Calu3 (cell line): ENCODE results near the gene PAPOLA. TPM values are rescaled to one million over a fixed set of nuclear protein-coding genes. Genes with fewer than 3 reads are reported as not detected.

Experiments used
- BruUV-seq: library from RNA; stranded (reverse); fragments of 400-500 nt; replicated peaks from 2 replicates; lab custom pipeline; 2021; lab: Mats Ljungman, UMichigan
- CTCF ChIA-PET: fragments of 300-600 bp; sonication (Branson Sonifier 250); formaldehyde crosslinking; loops from one replicate; lab custom pipeline; 2022; ENCODE audit warnings: antibody characterized with exemption; lab: Charles Lee
- DNase-seq: peaks from one replicate; pipeline ENCODE4 v3.0.0; 2022
- H3K27ac Mint-ChIP-seq: one replicate; pipeline ENCODE4 v1.8.0; 2022; ENCODE audit warnings: mixed read lengths; ENCODE audit not compliant: unreplicated experiment
- H3K27me3 Mint-ChIP-seq: one replicate; pipeline ENCODE4 v1.8.0; 2022; ENCODE audit warnings: mixed read lengths; ENCODE audit not compliant: unreplicated experiment
- H3K36me3 Mint-ChIP-seq: one replicate; pipeline ENCODE4 v1.8.0; 2022; ENCODE audit warnings: mild to moderate bottlenecking, moderate library complexity, mixed read lengths; ENCODE audit not compliant: insufficient read depth, unreplicated experiment
- H3K4me1 Mint-ChIP-seq: one replicate; pipeline ENCODE4 v1.8.0; 2022; ENCODE audit warnings: mild to moderate bottlenecking, low read depth, mixed read lengths; ENCODE audit not compliant: unreplicated experiment
- H3K4me3 Mint-ChIP-seq: one replicate; pipeline ENCODE4 v1.8.0; 2022; ENCODE audit warnings: mild to moderate bottlenecking, low read depth, moderate library complexity, mixed read lengths; ENCODE audit not compliant: unreplicated experiment
- H3K9me3 Mint-ChIP-seq: one replicate; pipeline ENCODE4 v1.8.0; 2022; ENCODE audit warnings: low read depth, mixed read lengths; ENCODE audit not compliant: unreplicated experiment
- CTCF ChIP-seq: fragments of 200-600 bp; IDR thresholded peaks from one replicate; pipeline ENCODE4 v1.8.0; 2022; ENCODE audit warnings: antibody characterized with exemption; ENCODE audit not compliant: unreplicated experiment
- intact Hi-C: fragments of 100-400 bp; cut with micrococcal nuclease; formaldehyde crosslinking; loops from one replicate; pipeline ENCODE4 v1.10.0; 2022; ENCODE audit not compliant: unreplicated experiment
- total RNA-seq: library from RNA; stranded (reverse); gene quantifications from 2 replicates; pipeline ENCODE4 v1.2.3, GENCODE V29; 2022

The PAPOLA gene
- total RNA-seq, 1 experiment from 2014 or later, result 205 TPM

GRCh38 chr14:96587823-96588385 lies 85.7 kb downstream of the PAPOLA start:
- CTCF ChIA-PET, result no interaction called here
- Mint-ChIP-seq H3K36me3 (no peaks in the 10 kb centered on the region), H3K4me3 (no peak overlapping the region), H3K4me1 (no peaks in the 10 kb centered on the region), H3K9me3 (no peaks in the 10 kb centered on the region), H3K27me3 (peaks cover 13% of the 10 kb centered on the region), H3K27ac (no peak overlapping the region)
- intact Hi-C loops, result no loop called here
- DNase-seq, result no peak
- BruUV-seq, result no TSS peak
- TF ChIP-seq CTCF, result no peak

DNA sequence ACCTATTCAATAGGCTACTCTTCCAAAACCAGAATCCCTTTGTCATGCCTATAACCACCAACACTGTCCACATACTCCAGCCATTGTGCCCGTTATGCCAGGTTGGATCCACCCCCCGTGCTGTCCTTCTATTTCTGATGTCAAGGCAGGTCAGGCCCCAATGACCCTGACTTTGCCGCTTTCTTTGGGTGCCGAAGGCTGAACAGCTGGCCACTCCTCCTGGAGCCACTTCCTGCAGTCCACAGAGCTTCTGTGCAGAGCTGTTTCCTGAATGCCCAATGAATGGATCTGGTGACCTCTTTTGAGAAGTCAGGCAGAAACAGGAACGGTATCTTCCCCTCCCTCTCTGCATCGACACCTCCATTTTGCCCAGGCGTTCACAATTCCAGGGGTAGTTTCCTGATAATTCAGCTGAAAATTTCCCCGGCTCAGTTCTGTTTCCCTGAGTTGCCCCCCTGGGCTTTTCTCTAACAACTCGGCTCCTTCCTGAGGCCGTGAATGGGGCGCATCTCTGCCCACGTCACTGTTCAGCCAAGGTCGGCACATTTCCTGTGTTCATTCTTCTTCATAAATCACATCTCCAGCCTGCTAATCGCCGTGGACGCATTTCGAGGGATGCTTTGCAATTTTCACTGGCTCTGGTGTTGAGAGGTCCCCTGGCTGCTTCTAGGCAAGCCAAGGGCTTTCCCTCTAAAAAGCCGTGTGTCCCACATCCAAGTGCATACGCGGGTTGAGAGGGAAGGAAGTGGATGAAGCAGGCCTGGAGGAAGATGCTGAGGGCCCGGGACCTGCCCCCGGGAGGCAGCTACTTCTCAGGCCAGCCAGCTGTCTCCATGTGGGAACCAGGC lies 86.5 kb downstream of the PAPOLA start:
- H3K36me3 Mint-ChIP-seq, result no peaks in the 10 kb centered on the region
- BruUV-seq, result no TSS peak
- H3K27ac Mint-ChIP-seq, result no peak overlapping the region
- no peaks in the 10 kb centered on the region for H3K4me1 Mint-ChIP-seq
- no peak for TF ChIP-seq CTCF
- H3K4me3 Mint-ChIP-seq, result no peak overlapping the region
- DNase-seq, result no peak
- peaks cover 13% of the 10 kb centered on the region for H3K27me3 Mint-ChIP-seq
- no peaks in the 10 kb centered on the region for H3K9me3 Mint-ChIP-seq
- CTCF ChIA-PET, result no interaction called here
- intact Hi-C loops, result no loop called here

DNA sequence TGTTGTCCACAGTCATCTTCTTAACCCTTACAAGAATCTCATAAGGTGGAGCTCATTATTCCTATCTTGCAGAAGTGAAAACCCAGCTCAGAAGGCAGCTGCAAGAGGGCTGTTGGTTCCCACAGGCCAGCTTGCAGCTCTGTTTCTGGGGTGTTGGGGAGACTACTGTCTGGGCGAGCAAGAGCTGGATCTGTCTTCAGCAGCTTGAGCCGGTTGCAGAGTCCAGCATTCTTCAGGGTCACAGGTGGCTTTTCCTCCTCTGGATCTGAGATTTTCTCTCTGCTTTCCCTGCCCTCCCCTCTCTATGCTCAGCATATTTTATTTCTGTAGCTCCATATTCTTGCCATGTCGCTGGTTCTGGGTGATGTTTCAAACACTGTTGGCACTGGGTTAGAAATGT lies 87.4 kb downstream of the PAPOLA start:
- intact Hi-C loops, result no loop called here

GRCh38 chr14:96590190-96590864 lies 88.1 kb downstream of the PAPOLA start:
- no peak for TF ChIP-seq CTCF
- DNase-seq, result no peak
- no peaks in the 10 kb centered on the region for H3K9me3 Mint-ChIP-seq
- BruUV-seq, result no TSS peak
- H3K4me3 Mint-ChIP-seq, result no peak overlapping the region
- no peak overlapping the region for H3K27ac Mint-ChIP-seq
- no peaks in the 10 kb centered on the region for H3K4me1 Mint-ChIP-seq
- intact Hi-C loops, result no loop called here
- H3K27me3 Mint-ChIP-seq, result peaks cover 5% of the 10 kb centered on the region
- no peaks in the 10 kb centered on the region for H3K36me3 Mint-ChIP-seq
- CTCF ChIA-PET, result interaction anchor here (0.6 kb wide), 1 partner anchor 901 kb away, joined by 5 read pairs; no protein-coding TSS in a partner anchor

More for the DNA sequence above, 87.4 kb downstream of the PAPOLA start:
- no TSS peak for BruUV-seq
- no peak overlapping the region for H3K4me3 Mint-ChIP-seq
- H3K9me3 Mint-ChIP-seq, result no peaks in the 10 kb centered on the region
- H3K4me1 Mint-ChIP-seq, result no peaks in the 10 kb centered on the region
- H3K36me3 Mint-ChIP-seq, result no peaks in the 10 kb centered on the region
- CTCF ChIA-PET, result no interaction called here
- DNase-seq, result no peak
- H3K27me3 Mint-ChIP-seq, result peaks cover 12% of the 10 kb centered on the region
- H3K27ac Mint-ChIP-seq, result no peak overlapping the region
- TF ChIP-seq CTCF, result no peak
